ENCODE results near the gene UFSP1. TPM values are rescaled to one million over a fixed set of nuclear protein-coding genes. Genes with fewer than 3 reads are reported as not detected.
A peak's percentile ranks its signal among the peaks of the same experiment; 100 is the strongest.

Gene UFSP1
- total and polyA plus RNA-seq, 12 donors: 2.5 to 12.7 (median 5.9) TPM

DNA sequence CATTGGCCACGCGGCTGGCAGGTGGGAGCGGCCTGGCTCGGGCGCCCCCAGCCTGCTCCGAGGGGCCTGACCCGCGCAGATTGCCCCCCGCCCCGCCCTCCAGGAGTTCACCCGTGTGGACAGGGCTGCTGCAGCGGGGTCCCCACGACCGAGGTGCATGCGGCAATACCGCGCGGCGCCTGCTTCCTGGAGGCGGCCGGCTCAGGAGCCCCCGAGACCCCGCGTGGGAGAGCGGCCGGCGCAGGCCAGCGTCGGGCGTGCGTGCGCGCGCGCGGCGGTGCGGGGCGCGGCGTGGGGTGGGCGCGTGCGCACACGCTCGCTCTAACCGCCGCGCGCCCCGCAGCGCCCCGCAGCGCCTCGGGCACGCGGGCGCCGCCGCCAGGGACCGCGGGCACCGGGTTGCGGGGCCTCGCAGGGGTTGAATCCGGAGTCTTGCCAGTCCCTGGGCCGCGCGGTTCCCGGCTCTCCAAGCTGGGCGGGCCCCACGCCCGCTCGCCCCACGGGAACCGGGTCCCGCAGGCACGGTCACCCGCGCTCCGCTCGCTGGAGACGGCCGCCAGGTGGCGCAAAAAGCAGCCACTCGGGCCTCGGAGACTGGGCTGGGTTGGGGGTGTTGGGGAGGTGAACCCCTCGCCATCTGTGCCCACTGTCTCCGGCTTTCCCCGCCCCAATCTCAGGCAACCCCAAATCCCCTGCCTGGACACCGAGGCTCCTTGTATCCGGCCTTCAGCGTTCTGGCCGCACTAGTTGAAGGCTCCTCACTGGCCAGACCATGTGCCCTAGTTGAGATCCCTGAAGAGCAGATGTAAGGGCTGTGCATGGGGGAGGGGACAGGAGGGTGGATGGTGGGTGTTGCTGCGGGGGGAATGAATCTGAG is 7.5 kb upstream of the UFSP1 start:
- H3K27me3 ChIP-seq: peaks cover 31% of the 10 kb centered on the region
- intact Hi-C loops (cut with DNase I): loop anchor here (5.0 to 10.0 kb wide), 3 partner anchors 165 to 388 kb away; partner anchors contain the start of gene VGF (in 1 of the 2)
- no peak for TF ChIP-seq POLR2A (IDR thresholded peaks at IDR 0.05)
- TF ChIP-seq, protein P1, sequence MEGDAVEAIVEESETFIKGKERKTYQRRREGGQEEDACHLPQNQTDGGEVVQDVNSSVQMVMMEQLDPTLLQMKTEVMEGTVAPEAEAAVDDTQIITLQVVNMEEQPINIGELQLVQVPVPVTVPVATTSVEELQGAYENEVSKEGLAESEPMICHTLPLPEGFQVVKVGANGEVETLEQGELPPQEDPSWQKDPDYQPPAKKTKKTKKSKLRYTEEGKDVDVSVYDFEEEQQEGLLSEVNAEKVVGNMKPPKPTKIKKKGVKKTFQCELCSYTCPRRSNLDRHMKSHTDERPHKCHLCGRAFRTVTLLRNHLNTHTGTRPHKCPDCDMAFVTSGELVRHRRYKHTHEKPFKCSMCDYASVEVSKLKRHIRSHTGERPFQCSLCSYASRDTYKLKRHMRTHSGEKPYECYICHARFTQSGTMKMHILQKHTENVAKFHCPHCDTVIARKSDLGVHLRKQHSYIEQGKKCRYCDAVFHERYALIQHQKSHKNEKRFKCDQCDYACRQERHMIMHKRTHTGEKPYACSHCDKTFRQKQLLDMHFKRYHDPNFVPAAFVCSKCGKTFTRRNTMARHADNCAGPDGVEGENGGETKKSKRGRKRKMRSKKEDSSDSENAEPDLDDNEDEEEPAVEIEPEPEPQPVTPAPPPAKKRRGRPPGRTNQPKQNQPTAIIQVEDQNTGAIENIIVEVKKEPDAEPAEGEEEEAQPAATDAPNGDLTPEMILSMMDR (IDR thresholded peaks at IDR 0.05): peak; percentile 31 to 77 (median 63)
- peak overlapping the region in 1 of 4 donors; percentile 35 for H3K4me3 ChIP-seq
- no peaks in the 10 kb centered on the region for H3K9me3 ChIP-seq (replicated peaks in 1 of 3)
- WGBS, 4 donors: 1 to 9% (median 5%) methylated on average over 4 to 95 of the region's 95 CpGs
- H3K4me1 ChIP-seq (replicated peaks in 1 of 2): peaks cover 8 to 16% of the 10 kb centered on the region in 2 donors
- H3K36me3 ChIP-seq (replicated peaks in 1 of 2): no peaks in the 10 kb centered on the region
- peak in 4 of 7 donors; percentile 55 to 72 (median 64) for DNase-seq
- H3K27ac ChIP-seq: peak overlapping the region in 1 of 5 donors; percentile 43

DNA sequence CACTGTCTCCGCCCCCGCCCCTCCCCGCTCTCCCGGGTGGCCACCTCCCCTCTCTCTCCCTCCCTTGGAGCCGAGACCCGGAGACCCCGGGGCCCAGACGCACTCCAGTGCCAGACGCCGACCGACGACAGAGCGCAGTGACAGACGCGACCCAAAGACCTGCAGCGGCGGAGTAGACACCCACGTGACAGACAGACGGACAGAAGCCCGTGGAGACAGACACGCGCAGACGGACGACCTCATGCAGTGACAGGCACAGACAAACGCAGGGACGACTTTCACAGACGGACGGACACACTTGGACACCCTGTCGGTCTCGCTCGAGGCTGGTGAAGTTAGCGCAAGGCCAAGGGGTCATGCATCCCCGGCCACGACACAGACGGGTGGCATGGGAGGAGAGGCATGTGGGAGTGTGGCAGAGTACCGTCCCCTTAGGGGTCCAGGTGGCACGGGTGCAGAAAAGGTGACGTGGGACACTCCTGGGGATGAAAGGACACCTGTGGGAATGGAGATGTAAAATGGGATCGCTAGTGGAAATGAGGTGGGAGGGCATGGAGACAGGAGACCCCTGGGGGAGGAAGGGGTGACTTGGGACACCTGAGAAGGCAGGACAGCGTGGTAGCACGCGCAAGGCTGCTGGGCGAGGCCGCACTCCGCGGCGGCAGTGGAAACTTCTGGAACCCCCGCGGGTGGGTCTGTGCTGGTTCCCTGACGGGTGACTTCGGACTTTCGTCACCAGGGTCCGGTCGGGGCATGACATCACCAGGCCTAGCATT is 6.6 kb upstream of the UFSP1 start:
- intact Hi-C loops (cut with DNase I): loop anchor here (5.0 to 10.0 kb wide), 3 partner anchors 166 to 389 kb away; partner anchors contain the start of gene VGF (in 1 of the 2)
- Histone ChIP-seq H3K36me3 (replicated peaks in 1 of 2) (no peaks in the 10 kb centered on the region), H3K4me3 (peak overlapping the region in 1 of 4 donors; percentile 35), H3K4me1 (replicated peaks in 1 of 2) (peaks cover 8 to 20% of the 10 kb centered on the region in 2 donors), H3K27ac (peak overlapping the region in 1 of 5 donors; percentile 43), H3K9me3 (replicated peaks in 1 of 3) (no peaks in the 10 kb centered on the region), H3K27me3 (peaks cover 29% of the 10 kb centered on the region)
- WGBS, 4 donors: 4 to 10% (median 6%) methylated on average over 32 to 54 of the region's 54 CpGs
- TF ChIP-seq, protein P1 (IDR thresholded peaks at IDR 0.05): no peak
- TF ChIP-seq POLR2A (IDR thresholded peaks at IDR 0.05): no peak
- peak in 3 of 7 donors; percentile 54 to 66 (median 57) for DNase-seq

DNA sequence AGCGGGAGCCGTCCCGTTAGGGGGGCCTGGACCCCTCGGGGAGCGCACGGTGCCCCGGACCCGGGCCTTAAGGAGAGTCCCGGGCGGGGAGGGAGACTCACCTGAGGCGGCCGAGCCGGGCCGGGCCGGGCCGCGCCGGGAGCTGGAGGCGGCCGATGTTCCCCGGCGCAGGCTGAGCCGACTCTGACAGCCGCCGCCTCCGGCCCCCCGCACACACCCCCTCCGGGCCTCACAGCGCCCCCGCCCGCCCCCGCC is 6.1 kb upstream of the UFSP1 start, which contains the start of gene ACHE:
ACHE (minus strand) TSS at position 188 of the 255 bp plus-strand sequence. CDS start 1,656 bp downstream, outside the sequence.
- H3K27ac ChIP-seq: peak within 1 kb of the TSS in 1 of 5 donors; percentile 62
- DNase-seq: no peak
- H3K4me3 ChIP-seq: peak within 1 kb of the TSS in 1 of 4 donors; percentile 35
- H3K9me3 ChIP-seq (replicated peaks in 1 of 3): no peaks in the 10 kb centered on the region
- peaks cover 13 to 24% of the 10 kb centered on the region in 2 donors for H3K4me1 ChIP-seq (replicated peaks in 1 of 2)
- intact Hi-C loops (cut with DNase I): loop anchor here (5.0 to 10.0 kb wide), 3 partner anchors 167 to 389 kb away; partner anchors contain the start of gene VGF (in 1 of the 2)
- 0% methylated on average over 4 to 32 of the region's 32 CpGs; no CpG with 5 or more reads in 2 of the 4 donors for WGBS, 4 donors
- peaks cover 29% of the 10 kb centered on the region for H3K27me3 ChIP-seq
- no peaks in the 10 kb centered on the region for H3K36me3 ChIP-seq (replicated peaks in 1 of 2)
- TF ChIP-seq, protein P1 (IDR thresholded peaks at IDR 0.05): no peak
- TF ChIP-seq POLR2A (IDR thresholded peaks at IDR 0.05): no peak
